Astrocyte of the spinal cord (primary cell): ENCODE measurements around the gene THEM4.
A peak's percentile ranks its signal among the peaks of the same experiment; 100 is the strongest.
"Not testable (repeated sequence)": the region's sequence is repeated elsewhere in the genome, so short reads cannot be mapped to it uniquely, and the experiment has no call there.

Source experiments
- DNase-seq: peaks from one replicate; pipeline ENCODE4 v3.0.0; 2011; ENCODE audit warnings: low read depth, low spot score
- H3K4me3 ChIP-seq: 2 replicates; pipeline ENCODE4 v1.5.1; 2011; ENCODE audit warnings: low read depth, mild to moderate bottlenecking, low read length, moderate library complexity
- in situ Hi-C: cut with HindIII; loops from 2 replicates; pipeline ENCODE4 v1.10.0; 2017; ENCODE audit warnings: low sequenced_read_pairs
- TF ChIP-seq, protein P1 (sequence below): IDR thresholded peaks from 2 replicates; pipeline ENCODE4 v1.5.1; 2012; ENCODE audit warnings: low read depth, mild to moderate bottlenecking, low read length, inconsistent platforms

The THEM4 gene

DNA sequence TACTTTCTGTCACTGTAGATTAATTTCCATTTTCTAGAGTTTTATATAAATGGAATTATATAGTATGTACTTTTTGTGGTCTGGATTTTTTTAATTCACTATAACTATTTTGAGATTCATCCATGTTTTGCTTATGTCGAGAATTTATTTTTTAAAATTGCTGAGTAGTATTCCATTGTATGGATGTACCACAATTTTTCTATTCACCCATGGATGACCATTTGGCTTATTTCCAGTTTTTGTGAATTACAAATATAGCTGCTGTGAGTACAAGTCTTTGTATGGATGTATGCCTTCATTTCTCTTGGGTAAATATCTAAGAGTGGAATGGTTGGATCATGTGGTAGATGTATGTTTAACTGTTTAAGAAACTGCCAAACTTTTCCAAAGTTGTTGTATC, 3.7 kb upstream of the THEM4 start:
- TF ChIP-seq, protein P1, sequence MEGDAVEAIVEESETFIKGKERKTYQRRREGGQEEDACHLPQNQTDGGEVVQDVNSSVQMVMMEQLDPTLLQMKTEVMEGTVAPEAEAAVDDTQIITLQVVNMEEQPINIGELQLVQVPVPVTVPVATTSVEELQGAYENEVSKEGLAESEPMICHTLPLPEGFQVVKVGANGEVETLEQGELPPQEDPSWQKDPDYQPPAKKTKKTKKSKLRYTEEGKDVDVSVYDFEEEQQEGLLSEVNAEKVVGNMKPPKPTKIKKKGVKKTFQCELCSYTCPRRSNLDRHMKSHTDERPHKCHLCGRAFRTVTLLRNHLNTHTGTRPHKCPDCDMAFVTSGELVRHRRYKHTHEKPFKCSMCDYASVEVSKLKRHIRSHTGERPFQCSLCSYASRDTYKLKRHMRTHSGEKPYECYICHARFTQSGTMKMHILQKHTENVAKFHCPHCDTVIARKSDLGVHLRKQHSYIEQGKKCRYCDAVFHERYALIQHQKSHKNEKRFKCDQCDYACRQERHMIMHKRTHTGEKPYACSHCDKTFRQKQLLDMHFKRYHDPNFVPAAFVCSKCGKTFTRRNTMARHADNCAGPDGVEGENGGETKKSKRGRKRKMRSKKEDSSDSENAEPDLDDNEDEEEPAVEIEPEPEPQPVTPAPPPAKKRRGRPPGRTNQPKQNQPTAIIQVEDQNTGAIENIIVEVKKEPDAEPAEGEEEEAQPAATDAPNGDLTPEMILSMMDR, result no peak
- in situ Hi-C loops, result loop anchor here (25.0 kb wide), 1 partner anchor 99 kb away; no protein-coding TSS in a partner anchor
- H3K4me3 ChIP-seq, result no peak overlapping the region
- no peak for DNase-seq

DNA sequence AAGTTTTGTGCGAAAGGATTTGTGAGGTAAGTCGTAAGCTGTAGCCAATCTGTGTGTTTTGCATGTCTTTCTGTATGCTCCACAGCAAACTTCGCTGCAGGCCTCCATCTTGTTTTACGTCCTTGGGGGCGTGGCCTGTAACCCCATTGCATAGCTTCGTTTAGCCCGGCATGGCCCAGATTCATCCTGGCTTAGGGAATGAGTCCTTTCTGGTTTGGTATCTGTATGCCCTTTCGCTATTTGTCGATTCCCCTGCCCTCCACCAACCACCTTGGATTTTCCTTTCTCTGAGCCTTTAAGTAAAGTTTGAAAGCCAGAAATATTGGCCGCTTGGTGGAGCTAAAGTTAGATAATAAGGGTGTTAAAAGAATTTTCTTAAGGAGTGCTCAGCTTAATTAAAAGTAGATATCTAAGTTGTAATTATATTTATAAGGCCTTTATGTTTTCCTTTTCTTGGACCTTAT, 1.1 kb downstream of the THEM4 start:
- DNase-seq, result no peak
- TF ChIP-seq, protein P1, result no peak
- in situ Hi-C loops, result loop anchor here (25.0 kb wide), 1 partner anchor 104 kb away; no protein-coding TSS in a partner anchor
- peak overlapping the region; percentile 60 for H3K4me3 ChIP-seq

DNA sequence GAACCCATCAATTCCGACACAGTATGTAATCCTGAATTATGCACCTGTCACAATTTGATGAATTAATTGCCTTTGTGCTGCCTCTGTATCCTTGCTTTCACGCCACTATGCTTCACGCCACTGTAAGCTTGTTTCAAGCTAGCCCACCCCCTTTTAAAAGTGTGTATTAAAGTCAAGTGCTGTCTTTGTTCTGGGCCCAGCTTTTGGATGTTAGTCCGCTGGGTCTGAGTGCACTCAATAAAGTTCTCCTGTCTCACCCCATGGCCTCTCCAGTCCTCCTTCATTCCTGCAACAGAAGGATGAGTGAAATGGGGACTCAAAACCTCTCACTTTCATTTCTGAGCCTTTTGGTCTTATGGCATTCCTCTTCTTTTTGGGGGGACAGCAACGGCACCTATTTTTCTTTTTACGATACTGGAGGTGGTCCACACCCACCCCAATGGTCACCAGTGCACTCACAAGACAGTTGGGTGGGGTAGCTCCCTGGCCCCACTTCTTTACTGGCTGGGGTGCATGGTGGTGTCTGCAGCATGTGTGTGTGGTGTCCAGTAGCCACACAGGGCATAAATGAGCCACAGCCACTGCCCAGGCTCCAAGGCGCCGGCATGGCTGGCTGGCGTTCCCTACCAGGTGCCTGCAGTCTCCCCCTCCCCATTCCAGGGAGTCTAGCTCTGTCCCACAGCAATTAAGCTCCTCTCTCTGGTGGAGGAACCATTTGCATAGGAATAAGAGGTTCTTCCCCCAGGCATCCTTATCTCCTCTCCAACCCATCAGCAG, 1.8 kb downstream of the THEM4 start:
- TF ChIP-seq, protein P1, result no peak
- in situ Hi-C loops, result loop anchor here (25.0 kb wide), 1 partner anchor 105 kb away; no protein-coding TSS in a partner anchor
- H3K4me3 ChIP-seq, result no peak overlapping the region
- no peak for DNase-seq

DNA sequence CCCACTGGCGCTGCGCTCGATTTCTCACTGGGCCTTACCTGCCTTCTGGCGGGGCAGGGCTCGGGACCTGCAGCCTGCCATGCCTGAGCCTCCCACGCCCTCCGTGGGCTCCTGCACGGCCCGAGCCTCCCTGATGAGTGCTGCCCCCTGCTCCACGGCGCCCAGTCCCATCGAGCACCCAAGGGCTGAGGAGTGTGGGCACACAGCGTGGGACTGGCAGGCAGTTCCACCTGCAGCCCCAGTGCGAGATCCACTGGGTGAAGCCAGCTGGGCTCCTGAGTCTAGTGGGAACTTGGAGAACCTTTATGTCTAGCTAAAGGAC, 3.0 kb downstream of the THEM4 start:
- not testable (repeated sequence) for H3K4me3 ChIP-seq, DNase-seq
- in situ Hi-C loops, result loop anchor here (25.0 kb wide), 1 partner anchor 106 kb away; no protein-coding TSS in a partner anchor

DNA sequence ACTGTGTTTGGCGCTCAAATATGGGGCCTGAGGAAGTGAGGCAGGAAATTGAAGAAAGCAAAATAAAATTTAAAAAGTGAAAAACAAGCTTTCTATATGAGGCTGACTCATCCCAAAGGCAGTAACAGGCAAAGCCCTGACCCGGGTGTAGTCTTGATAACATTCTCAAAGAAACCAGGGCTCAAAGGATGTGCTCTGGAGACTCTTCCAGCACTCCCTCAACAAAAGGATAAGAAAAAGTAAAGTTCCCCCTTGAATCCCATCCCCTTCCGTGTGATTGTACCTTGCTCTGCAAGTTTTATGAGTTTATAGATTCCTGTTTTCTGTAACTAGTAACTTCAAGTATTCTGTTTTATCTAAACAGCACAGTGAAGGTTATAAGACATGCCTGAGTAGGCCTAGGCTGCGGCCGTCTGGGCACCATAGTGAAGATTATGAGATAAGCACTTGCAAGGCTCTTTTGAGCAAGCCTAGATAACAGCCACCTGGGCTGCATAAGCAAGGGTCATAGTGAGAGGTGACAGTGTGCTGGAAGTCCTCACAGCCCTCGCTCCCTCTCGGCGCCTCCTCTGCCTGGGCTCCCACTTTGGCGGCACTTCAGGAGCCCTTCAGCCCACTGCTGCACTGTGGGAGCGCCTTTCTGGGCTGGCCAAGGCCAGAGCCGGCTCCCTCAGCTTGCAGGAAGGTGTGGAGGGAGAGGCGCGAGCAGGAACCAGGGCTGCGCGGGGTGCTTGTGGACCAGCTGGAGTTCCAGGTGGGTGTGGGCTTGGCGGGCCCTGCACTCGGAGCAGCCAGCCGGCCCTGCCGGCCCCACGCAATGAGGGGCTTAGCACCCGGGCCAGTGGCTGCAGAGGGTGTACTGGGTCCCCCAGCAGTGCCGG, 3.6 kb downstream of the THEM4 start:
- DNase-seq, H3K4me3 ChIP-seq: not testable (repeated sequence)
- in situ Hi-C loops, result loop anchor here (25.0 kb wide), 1 partner anchor 107 kb away; no protein-coding TSS in a partner anchor

DNA sequence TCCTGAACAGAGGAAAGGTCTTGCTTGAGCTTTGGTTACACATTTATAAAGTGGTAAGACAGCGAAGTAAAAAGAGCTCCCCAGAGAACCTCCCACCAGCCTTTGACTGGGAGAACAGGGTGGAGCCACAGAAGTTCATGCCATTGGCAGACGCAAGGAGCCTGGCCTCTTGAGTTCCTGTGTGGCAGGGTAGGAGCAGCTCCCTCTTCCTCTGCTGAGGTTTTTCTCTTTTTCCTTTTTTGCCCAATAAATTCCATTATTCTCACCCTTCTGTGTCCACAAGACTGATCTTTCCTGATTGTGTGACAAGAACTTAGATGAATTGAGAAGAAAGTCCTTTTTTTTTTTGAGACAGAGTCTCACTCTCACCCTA, 4.3 kb downstream of the THEM4 start:
- H3K4me3 ChIP-seq, result no peak overlapping the region
- TF ChIP-seq, protein P1, result no peak
- in situ Hi-C loops, result loop anchor here (25.0 kb wide), 1 partner anchor 107 kb away; no protein-coding TSS in a partner anchor
- no peak for DNase-seq

DNA sequence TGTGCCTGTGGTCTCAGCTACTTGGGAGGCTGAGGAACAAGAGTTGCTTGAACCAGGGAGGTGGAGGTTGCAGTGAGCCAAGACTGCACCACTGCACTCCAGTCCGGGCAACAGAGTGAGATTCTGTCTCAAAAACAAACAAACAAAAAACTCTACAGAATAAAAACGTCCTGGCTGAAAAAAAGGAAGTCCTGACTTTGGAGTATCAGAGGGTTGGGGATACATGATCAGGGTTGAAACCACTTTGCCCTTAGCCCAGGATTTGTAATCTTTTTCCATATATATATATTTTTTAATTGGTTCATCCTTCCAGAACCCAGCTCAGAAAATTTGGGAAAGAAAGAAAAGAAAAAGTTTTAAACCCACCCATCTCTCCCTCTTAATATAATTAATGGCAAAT, 6.5 kb downstream of the THEM4 start:
- no peak for DNase-seq
- TF ChIP-seq, protein P1, result no peak
- in situ Hi-C loops, result loop anchor here (25.0 kb wide), 1 partner anchor 109 kb away; no protein-coding TSS in a partner anchor
- no peak overlapping the region for H3K4me3 ChIP-seq

DNA sequence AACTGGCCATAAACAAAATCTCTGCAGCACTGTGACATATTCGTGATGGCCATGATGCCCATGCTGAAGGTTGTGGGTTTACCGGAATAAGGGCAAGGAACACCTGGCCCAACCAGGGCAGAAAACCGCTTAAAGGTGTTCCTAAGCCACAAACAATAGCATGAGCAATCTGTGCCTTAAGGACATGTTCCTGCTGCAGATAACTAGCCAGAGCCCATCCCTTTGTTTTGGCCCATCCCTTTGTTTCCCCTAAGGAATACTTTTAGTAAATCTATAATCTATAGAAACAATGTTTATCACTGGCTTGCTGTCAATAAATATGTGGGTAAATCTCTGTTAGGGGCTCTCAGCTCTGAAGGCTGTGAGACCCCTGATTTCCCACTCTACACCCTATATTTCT, 8.5 kb downstream of the THEM4 start:
- not testable (repeated sequence) for DNase-seq, H3K4me3 ChIP-seq
- in situ Hi-C loops, result loop anchor here (25.0 kb wide), 1 partner anchor 111 kb away; no protein-coding TSS in a partner anchor
